ENCODE results near the gene TXNDC15.

- no peak for TF ChIP-seq EZH2 (IDR thresholded peaks at IDR 0.05; ENCODE audit: low read length)
- TF ChIP-seq CTCF (optimal IDR thresholded peaks at IDR 0.05 in 1 of 3, IDR thresholded peaks at IDR 0.05 in 1 of 3, conservative IDR thresholded peaks at IDR 0.05 in 1 of 3; ENCODE audit: extremely low read depth in 1 of 3, insufficient read depth in 2 of 3, low read length in 3 of 3) = no peak
Observed at GRCh38 chr5:134845852-134846640, 28.1 kb upstream of the TXNDC15 start, which contains the start of gene C5orf24.
